ENCODE data around the gene EFTUD2. TPM values are rescaled to one million over a fixed set of nuclear protein-coding genes. Genes with fewer than 3 reads are reported as not detected.

EFTUD2 gene
- total and polyA plus RNA-seq, 2 of the 13 experiments (the other 11 are each of a cell fraction or from before 2014, with no cell fraction given), result 111 to 137 TPM

GRCh38 chr17:44899074-44899782 is at the start of gene EFTUD2 (continued):
- TF ChIP-seq FOXJ3 (CRISPR knock-in tag; IDR thresholded peaks at IDR 0.05; ENCODE audit: borderline replicate concordance) (peak; percentile 79), NFIC (IDR thresholded peaks at IDR 0.05; ENCODE audit: low read length) (0 out of 2 replicates have a peak, but pooled peaks have one; percentile 55), MEIS2 (CRISPR knock-in tag; IDR thresholded peaks at IDR 0.05) (peak; percentile 74; the same call in 1 of the 2 replicates), NRL (CRISPR knock-in tag; IDR thresholded peaks at IDR 0.05; ENCODE audit: borderline replicate concordance) (peak; percentile 97), ZNF33A (CRISPR knock-in tag; IDR thresholded peaks at IDR 0.05; ENCODE audit: borderline replicate concordance) (no peak; the same call in 1 of the 2 replicates), ARID4A (CRISPR knock-in tag; IDR thresholded peaks at IDR 0.05; ENCODE audit: borderline replicate concordance) (peak; percentile 99), JARID2 (CRISPR knock-in tag; IDR thresholded peaks at IDR 0.05; ENCODE audit: insufficient replicate concordance) (peak; percentile 96), CBX2 (IDR thresholded peaks at IDR 0.05; ENCODE audit: low read depth, low read length) (no peak), CBX2 (CRISPR knock-in tag; IDR thresholded peaks at IDR 0.05; ENCODE audit: low read depth) (no peak), FOXA1 (IDR thresholded peaks at IDR 0.05) (no peak), FOXA1 (CRISPR knock-in tag; IDR thresholded peaks at IDR 0.05) (0 out of 2 replicates have a peak, but pooled peaks have one; percentile 13), ZNF660 (CRISPR knock-in tag; IDR thresholded peaks at IDR 0.05; ENCODE audit: borderline replicate concordance, low read depth) (no peak), CCDC6 (CRISPR knock-in tag; IDR thresholded peaks at IDR 0.05) (peak; percentile 97), XRCC5 (optimal IDR thresholded peaks at IDR 0.05; ENCODE audit: low read length) (peak; percentile 94), HOMEZ (CRISPR knock-in tag; IDR thresholded peaks at IDR 0.05; ENCODE audit: low read depth) (peak; percentile 73; the same call in 1 of the 2 replicates), ZNF552 (CRISPR knock-in tag; IDR thresholded peaks at IDR 0.05; ENCODE audit: borderline replicate concordance) (peak; percentile 93; the same call in 1 of the 2 replicates), ETV6 (CRISPR knock-in tag; conservative IDR thresholded peaks at IDR 0.05) (peak; percentile 93; the same call in 1 of the 2 replicates), CERS6 (CRISPR knock-in tag; IDR thresholded peaks at IDR 0.05) (no peak), CENPX (CRISPR knock-in tag; IDR thresholded peaks at IDR 0.05) (no peak), ZBTB37 (CRISPR knock-in tag; IDR thresholded peaks at IDR 0.05) (no peak), RFX5 (IDR thresholded peaks at IDR 0.05; ENCODE audit: low read depth, low read length) (no peak), CHCHD3 (CRISPR knock-in tag; IDR thresholded peaks at IDR 0.05) (no peak), GATAD2A (CRISPR knock-in tag; IDR thresholded peaks at IDR 0.05) (peak; percentile 82)
